SK-N-SH treated with all-trans-retinoic acid at 6 μM for 48 hours (cell line): Measurements from ENCODE around the gene IVNS1ABP.

Experiments
- TOX ChIP-seq: fragments of 250-450 bp; sonication (Bioruptor Pico); IDR thresholded peaks from 2 replicates; pipeline ENCODE4 v1.8.0; 2021; ENCODE audit warnings: mild to moderate bottlenecking, moderate library complexity, borderline replicate concordance
- ZNF565 ChIP-seq: fragments of 450-650 bp; formaldehyde crosslinking; conservative IDR thresholded peaks from 2 replicates; pipeline ENCODE4 v1.5.0; 2020; ENCODE audit warnings: low read depth, mild to moderate bottlenecking, moderate library complexity
- ZNF70 ChIP-seq: fragments of 450-650 bp; formaldehyde crosslinking; IDR thresholded peaks from 2 replicates; pipeline ENCODE4 v1.5.0; 2020; ENCODE audit warnings: mild to moderate bottlenecking, moderate library complexity

- TF ChIP-seq ZNF565 (CRISPR knock-in tag) (no peak), TOX (CRISPR knock-in tag) (no peak), ZNF70 (CRISPR knock-in tag) (no peak)
Measured at GRCh38 chr1:185315445-185316071, 1.5 kb downstream of the IVNS1ABP start.
